Measurements from ENCODE around the gene CTNNA2. TPM values are rescaled to one million over a fixed set of nuclear protein-coding genes. Genes with fewer than 3 reads are reported as not detected.

CTNNA2 gene
- total RNA-seq, 6 donors from 2014 or later: not detected

GRCh38 chr2:79604748-79605147, 91.9 kb downstream of the CTNNA2 start:
- ATAC-seq (ENCODE audit: low FRiP score in 2 of 2) (no peak), DNase-seq (no peak)
- no peak for TF ChIP-seq POLR2A (IDR thresholded peaks at IDR 0.05)
- no peak for TF ChIP-seq POLR2AphosphoS5 (IDR thresholded peaks at IDR 0.05)
- TF ChIP-seq EP300 (IDR thresholded peaks at IDR 0.05): no peak
- TF ChIP-seq CTCF (IDR thresholded peaks at IDR 0.05): no peak
- Histone ChIP-seq H3K4me3 (no peak overlapping the region), H3K27ac (no peak overlapping the region), H3K4me1 (no peaks in the 10 kb centered on the region), H3K9me3 (no peaks in the 10 kb centered on the region), H3K27me3 (no peaks in the 10 kb centered on the region), H3K36me3 (no peaks in the 10 kb centered on the region)

- ATAC-seq (ENCODE audit: low FRiP score in 2 of 2) (no peak), DNase-seq (no peak)
- H3K4me1 ChIP-seq: no peaks in the 10 kb centered on the region
- H3K27ac ChIP-seq: no peak overlapping the region
- no peak overlapping the region for H3K4me3 ChIP-seq
- no peaks in the 10 kb centered on the region for H3K9me3 ChIP-seq
- no peak for TF ChIP-seq EP300 (IDR thresholded peaks at IDR 0.05)
- no peak for TF ChIP-seq POLR2A (IDR thresholded peaks at IDR 0.05)
- TF ChIP-seq CTCF (IDR thresholded peaks at IDR 0.05): no peak
- TF ChIP-seq POLR2AphosphoS5 (IDR thresholded peaks at IDR 0.05): no peak
- WGBS, 2 donors: 58 to 66% methylated on average over 9 of the region's 9 CpGs
- no peaks in the 10 kb centered on the region for H3K27me3 ChIP-seq
- H3K36me3 ChIP-seq: no peaks in the 10 kb centered on the region
Measured at GRCh38 chr2:79611448-79612016, 98.7 kb downstream of the CTNNA2 start.

- no peak overlapping the region for H3K27ac ChIP-seq
- no peak overlapping the region for H3K4me3 ChIP-seq
- H3K9me3 ChIP-seq: no peaks in the 10 kb centered on the region
- WGBS, 2 donors: 35 to 40% methylated on average over 6 of the region's 6 CpGs
- H3K27me3 ChIP-seq: no peaks in the 10 kb centered on the region
- ATAC-seq (ENCODE audit: low FRiP score in 2 of 2): no peak
- no peaks in the 10 kb centered on the region for H3K4me1 ChIP-seq
- H3K36me3 ChIP-seq: no peaks in the 10 kb centered on the region
- TF ChIP-seq CTCF (IDR thresholded peaks at IDR 0.05) (no peak), POLR2A (IDR thresholded peaks at IDR 0.05) (no peak), EP300 (IDR thresholded peaks at IDR 0.05) (no peak), POLR2AphosphoS5 (IDR thresholded peaks at IDR 0.05) (no peak)
- DNase-seq: no peak
Measured at GRCh38 chr2:79612999-79613398, 100.1 kb downstream of the CTNNA2 start.

GRCh38 chr2:79619442-79619841, 106.6 kb downstream of the CTNNA2 start:
- WGBS, 2 donors: 82 to 86% methylated on average over 5 of the region's 5 CpGs
- no peaks in the 10 kb centered on the region for H3K9me3 ChIP-seq
- no peak for TF ChIP-seq EP300 (IDR thresholded peaks at IDR 0.05)
- TF ChIP-seq POLR2A (IDR thresholded peaks at IDR 0.05): no peak
- no peak for TF ChIP-seq CTCF (IDR thresholded peaks at IDR 0.05)
- TF ChIP-seq POLR2AphosphoS5 (IDR thresholded peaks at IDR 0.05): no peak
- no peaks in the 10 kb centered on the region for H3K36me3 ChIP-seq
- no peaks in the 10 kb centered on the region for H3K4me1 ChIP-seq
- no peak overlapping the region for H3K4me3 ChIP-seq
- ATAC-seq (ENCODE audit: low FRiP score in 2 of 2) (no peak), DNase-seq (no peak)
- no peaks in the 10 kb centered on the region for H3K27me3 ChIP-seq
- H3K27ac ChIP-seq: no peak overlapping the region

GRCh38 chr2:79619976-79620375, 107.1 kb downstream of the CTNNA2 start:
- Histone ChIP-seq H3K27ac (no peak overlapping the region), H3K4me1 (no peaks in the 10 kb centered on the region), H3K36me3 (no peaks in the 10 kb centered on the region), H3K27me3 (no peaks in the 10 kb centered on the region), H3K9me3 (no peaks in the 10 kb centered on the region), H3K4me3 (no peak overlapping the region)
- 60 to 83% methylated on average over 2 of the region's 2 CpGs for WGBS, 2 donors
- DNase-seq (no peak), ATAC-seq (ENCODE audit: low FRiP score in 2 of 2) (no peak)
- TF ChIP-seq POLR2AphosphoS5 (IDR thresholded peaks at IDR 0.05) (no peak), EP300 (IDR thresholded peaks at IDR 0.05) (no peak), CTCF (IDR thresholded peaks at IDR 0.05) (no peak), POLR2A (IDR thresholded peaks at IDR 0.05) (no peak)
